ENCODE data around the gene EVL.

Gene EVL

GRCh38 chr14:100065111-100065871 is at the start of gene EVL:
Gene EVL (plus strand): TSS chr14:100065422. CDS start chr14:100065501, 79 bp downstream.
- peak within 1 kb of the TSS; percentile 68 for H3K4me3 ChIP-seq (ENCODE audit: low read depth, low read length)
- TF ChIP-seq, protein P1, sequence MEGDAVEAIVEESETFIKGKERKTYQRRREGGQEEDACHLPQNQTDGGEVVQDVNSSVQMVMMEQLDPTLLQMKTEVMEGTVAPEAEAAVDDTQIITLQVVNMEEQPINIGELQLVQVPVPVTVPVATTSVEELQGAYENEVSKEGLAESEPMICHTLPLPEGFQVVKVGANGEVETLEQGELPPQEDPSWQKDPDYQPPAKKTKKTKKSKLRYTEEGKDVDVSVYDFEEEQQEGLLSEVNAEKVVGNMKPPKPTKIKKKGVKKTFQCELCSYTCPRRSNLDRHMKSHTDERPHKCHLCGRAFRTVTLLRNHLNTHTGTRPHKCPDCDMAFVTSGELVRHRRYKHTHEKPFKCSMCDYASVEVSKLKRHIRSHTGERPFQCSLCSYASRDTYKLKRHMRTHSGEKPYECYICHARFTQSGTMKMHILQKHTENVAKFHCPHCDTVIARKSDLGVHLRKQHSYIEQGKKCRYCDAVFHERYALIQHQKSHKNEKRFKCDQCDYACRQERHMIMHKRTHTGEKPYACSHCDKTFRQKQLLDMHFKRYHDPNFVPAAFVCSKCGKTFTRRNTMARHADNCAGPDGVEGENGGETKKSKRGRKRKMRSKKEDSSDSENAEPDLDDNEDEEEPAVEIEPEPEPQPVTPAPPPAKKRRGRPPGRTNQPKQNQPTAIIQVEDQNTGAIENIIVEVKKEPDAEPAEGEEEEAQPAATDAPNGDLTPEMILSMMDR (IDR thresholded peaks at IDR 0.05; ENCODE audit: insufficient read depth, low read depth, low read length, missing control alignments) = peak; percentile 6
- peak; percentile 92 for DNase-seq (ENCODE audit: low read depth)

DNA sequence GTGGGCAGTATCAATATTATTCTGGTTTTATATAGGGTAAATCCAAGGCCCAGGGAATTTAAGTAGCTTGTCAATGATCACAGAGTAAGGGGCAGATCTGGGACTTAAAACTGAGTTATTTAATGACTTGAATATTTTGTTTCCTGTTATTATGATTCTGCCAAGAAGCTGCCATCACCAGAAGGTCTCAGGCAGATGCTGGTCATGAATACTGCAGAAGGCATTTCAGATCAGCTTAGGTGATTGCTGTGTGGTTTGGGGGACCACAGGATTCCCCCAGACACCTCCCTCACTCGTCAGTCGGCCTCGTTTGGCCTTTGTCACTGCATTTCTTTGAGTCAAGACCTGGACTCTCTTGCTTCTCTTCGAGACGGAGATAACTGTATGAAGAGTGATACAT is 47.7 kb upstream of the EVL start:
- no peak for DNase-seq (ENCODE audit: low read depth)
- TF ChIP-seq, protein P1 (IDR thresholded peaks at IDR 0.05; ENCODE audit: insufficient read depth, low read depth, low read length, missing control alignments) = no peak
- H3K4me3 ChIP-seq (ENCODE audit: low read depth, low read length) = no peak overlapping the region

DNA sequence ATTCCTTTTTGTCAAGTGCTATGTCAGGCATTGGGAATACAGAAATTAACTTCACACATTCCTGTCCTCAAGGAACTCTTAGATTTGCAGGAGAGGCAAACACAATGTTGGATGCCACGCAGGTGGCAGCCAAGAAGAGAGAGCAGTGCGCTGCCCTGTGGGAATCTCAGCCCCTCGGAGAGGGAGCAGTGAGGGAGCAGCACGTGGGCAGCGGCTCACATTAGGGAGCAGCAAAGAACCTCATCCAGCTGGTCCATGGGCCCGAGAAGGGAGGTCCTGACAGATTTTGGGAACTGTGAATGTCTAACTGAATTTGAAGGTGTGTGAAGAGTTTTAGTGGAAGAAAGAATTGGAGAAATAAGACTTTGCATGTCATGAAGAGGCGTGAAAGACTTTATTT is 47.2 kb upstream of the EVL start:
- TF ChIP-seq, protein P1 (IDR thresholded peaks at IDR 0.05; ENCODE audit: insufficient read depth, low read depth, low read length, missing control alignments) = no peak
- no peak for DNase-seq (ENCODE audit: low read depth)
- no peak overlapping the region for H3K4me3 ChIP-seq (ENCODE audit: low read depth, low read length)

DNA sequence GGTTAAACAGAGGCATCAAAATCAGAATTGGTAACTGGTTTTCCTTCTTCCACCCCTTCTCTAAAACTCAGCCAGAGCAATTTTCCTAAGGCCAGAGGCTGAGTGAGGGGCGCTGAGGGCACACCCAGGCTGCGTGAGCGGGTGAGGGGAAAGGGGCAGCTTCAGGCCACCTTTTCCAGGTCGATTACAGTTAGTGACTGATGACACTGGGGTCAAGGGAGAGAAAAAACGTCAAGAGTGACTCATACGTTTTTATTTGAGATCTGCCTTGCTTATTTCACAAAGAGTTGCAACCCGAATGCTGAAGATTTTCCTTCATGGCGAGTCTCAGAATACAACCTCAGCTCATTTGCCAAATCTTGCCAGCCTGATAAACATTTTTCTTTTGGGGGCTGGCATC is 46.7 kb upstream of the EVL start:
- TF ChIP-seq, protein P1 (IDR thresholded peaks at IDR 0.05; ENCODE audit: insufficient read depth, low read depth, low read length, missing control alignments) = no peak
- no peak overlapping the region for H3K4me3 ChIP-seq (ENCODE audit: low read depth, low read length)
- DNase-seq (ENCODE audit: low read depth) = no peak

DNA sequence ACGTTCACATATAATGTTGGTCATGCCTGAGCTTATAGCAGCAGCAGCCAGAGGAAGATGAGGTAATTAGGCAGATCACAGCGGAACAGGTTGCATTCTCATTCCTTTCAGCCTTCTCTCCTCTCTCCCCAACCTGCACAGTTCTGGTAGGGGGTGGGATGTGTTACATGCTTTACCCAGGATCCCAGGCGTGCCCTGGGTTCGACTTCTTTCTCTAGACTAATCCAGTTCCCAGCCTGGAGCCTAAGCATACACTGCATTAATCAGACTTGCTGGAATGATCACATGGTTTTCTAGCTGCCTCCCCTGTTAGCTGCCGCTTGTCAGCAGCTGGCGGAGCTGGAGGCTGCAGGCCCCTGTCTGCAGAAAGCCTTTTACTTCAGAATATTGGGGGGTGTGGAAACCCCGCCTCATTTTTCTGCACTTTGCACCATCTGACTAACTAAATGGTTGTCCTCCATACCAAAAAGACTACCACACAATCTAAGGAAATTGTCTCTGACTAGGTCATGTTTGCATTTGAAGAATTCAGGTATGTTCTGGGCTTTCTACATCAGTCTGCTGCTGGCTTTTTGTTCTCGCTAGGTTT is 46.0 kb upstream of the EVL start:
- no peak for DNase-seq (ENCODE audit: low read depth)
- TF ChIP-seq, protein P1 (IDR thresholded peaks at IDR 0.05; ENCODE audit: insufficient read depth, low read depth, low read length, missing control alignments) = no peak

DNA sequence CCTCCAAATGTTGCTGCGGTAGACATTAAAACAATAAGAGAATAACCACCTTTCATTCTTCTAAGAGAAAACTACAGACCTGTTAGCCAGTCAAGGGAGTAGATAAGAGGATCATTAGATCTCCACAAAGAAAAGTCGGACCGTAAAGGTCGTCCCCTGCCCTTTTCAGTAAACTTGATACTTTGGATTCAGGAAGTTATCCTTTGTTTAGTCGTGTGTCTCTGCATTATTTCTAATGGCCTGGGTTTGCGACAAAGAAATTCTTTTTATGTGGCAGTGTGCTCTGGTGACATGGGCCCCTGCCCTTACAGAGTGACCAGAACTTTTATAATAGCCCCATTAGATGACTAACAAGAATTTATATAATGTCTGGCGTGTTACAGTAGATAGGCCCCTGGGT is 44.6 kb upstream of the EVL start:
- TF ChIP-seq, protein P1 (IDR thresholded peaks at IDR 0.05; ENCODE audit: insufficient read depth, low read depth, low read length, missing control alignments) = no peak
- H3K4me3 ChIP-seq (ENCODE audit: low read depth, low read length) = no peak overlapping the region
- no peak for DNase-seq (ENCODE audit: low read depth)

More for the DNA sequence above, 46.0 kb upstream of the EVL start:
- no peak overlapping the region for H3K4me3 ChIP-seq (ENCODE audit: low read depth, low read length)
